Upper lobe of left lung (tissue), 4 donors: ENCODE measurements around the gene SLAMF9.

Experiments
- CTCF ChIP-seq, 6 experiments: fragments of 450-650 bp in 4 of 6; fragments of 200-600 bp in 2 of 6; sonication (generic) in 2 of 6; IDR thresholded peaks; one replicate each; pipeline ENCODE4 v1.5.1; 2016 to 2019; ENCODE audit warnings: antibody characterized with exemption in 6 of 6
- POLR2A ChIP-seq, 4 donors: fragments of 450-650 bp; IDR thresholded peaks; one replicate each; pipeline ENCODE4 v1.5.1; 2016 to 2017; ENCODE audit warnings: antibody characterized with exemption in 4 of 4, mild to moderate bottlenecking in 2 of 4
- POLR2AphosphoS5 ChIP-seq, 2 donors: sonication (generic); formaldehyde crosslinking; IDR thresholded peaks; one replicate each; pipeline ENCODE4 v1.5.1; 2017; ENCODE audit warnings: antibody characterized with exemption in 2 of 2

- TF ChIP-seq POLR2A (IDR thresholded peaks at IDR 0.05) (no peak), CTCF (IDR thresholded peaks at IDR 0.05) (no peak), POLR2AphosphoS5 (IDR thresholded peaks at IDR 0.05) (no peak)
Measured at GRCh38 chr1:159928491-159929050, 25.5 kb downstream of the SLAMF9 start.
